ENCODE measurements around the gene LPAR2.
"Not testable (repeated sequence)": the region's sequence is repeated elsewhere in the genome, so short reads cannot be mapped to it uniquely, and the experiment has no call there.

The LPAR2 gene

DNA sequence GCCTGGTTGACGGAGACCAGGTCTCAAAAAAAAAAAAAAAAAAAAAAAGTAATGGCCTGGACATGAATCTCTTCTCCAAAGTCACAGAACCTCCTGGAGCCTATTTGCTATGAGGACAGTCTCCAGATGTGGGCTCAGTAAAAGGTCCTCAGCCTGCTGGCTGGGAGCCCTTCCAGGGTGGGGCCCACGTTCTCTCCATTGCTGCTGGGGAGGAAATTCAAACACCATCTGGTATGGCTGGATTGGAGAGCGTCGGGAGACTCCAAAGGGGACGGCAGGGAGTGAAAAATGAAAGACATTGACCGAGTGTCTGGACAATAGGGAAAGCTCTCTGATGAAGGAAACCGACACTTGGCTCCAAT lies 8.2 kb downstream of the LPAR2 start:
- no peak for DNase-seq (ENCODE audit: low read depth)
- TF ChIP-seq, protein P1, sequence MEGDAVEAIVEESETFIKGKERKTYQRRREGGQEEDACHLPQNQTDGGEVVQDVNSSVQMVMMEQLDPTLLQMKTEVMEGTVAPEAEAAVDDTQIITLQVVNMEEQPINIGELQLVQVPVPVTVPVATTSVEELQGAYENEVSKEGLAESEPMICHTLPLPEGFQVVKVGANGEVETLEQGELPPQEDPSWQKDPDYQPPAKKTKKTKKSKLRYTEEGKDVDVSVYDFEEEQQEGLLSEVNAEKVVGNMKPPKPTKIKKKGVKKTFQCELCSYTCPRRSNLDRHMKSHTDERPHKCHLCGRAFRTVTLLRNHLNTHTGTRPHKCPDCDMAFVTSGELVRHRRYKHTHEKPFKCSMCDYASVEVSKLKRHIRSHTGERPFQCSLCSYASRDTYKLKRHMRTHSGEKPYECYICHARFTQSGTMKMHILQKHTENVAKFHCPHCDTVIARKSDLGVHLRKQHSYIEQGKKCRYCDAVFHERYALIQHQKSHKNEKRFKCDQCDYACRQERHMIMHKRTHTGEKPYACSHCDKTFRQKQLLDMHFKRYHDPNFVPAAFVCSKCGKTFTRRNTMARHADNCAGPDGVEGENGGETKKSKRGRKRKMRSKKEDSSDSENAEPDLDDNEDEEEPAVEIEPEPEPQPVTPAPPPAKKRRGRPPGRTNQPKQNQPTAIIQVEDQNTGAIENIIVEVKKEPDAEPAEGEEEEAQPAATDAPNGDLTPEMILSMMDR (IDR thresholded peaks at IDR 0.05; ENCODE audit: insufficient read depth, low read depth, low read length, missing control alignments): no peak
- no peak overlapping the region for H3K4me3 ChIP-seq (ENCODE audit: low read depth, low read length)

DNA sequence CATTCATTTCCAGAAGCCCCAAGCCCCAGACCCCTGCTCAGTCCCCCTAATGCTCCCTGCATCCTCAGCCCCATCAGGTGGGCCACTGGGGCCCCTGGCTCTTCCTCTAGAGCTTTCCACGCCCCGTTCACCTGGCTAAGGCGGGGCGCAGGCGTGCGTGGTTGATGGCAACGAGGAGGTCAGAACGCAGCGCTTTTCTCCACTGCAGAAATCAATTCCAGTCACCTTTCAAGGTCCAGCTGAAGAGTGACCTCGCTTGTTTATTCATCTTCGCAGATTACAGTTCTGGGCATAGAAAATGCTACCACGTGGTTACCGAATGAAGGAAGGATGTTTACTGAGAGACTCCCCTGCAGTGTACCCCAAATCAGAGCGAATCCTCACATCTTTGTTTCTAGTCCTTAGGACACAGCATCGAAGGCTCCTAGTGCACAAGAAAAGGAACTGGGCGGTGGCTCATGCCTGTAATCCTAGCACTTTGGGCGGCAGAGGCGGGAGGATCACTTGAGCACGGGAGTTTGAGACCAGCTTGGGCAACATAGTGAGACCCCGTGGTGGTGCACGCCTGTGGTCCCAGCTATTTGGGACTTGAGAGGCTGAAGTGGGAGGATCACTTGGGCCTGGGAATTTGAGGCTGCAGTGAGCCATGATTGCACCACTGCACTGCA lies 8.7 kb downstream of the LPAR2 start:
- no peak for DNase-seq (ENCODE audit: low read depth)
- TF ChIP-seq, protein P1 (IDR thresholded peaks at IDR 0.05; ENCODE audit: insufficient read depth, low read depth, low read length, missing control alignments): no peak
- H3K4me3 ChIP-seq (ENCODE audit: low read depth, low read length): peak overlapping the region; percentile 35; the same call in 1 of the 2 replicates

DNA sequence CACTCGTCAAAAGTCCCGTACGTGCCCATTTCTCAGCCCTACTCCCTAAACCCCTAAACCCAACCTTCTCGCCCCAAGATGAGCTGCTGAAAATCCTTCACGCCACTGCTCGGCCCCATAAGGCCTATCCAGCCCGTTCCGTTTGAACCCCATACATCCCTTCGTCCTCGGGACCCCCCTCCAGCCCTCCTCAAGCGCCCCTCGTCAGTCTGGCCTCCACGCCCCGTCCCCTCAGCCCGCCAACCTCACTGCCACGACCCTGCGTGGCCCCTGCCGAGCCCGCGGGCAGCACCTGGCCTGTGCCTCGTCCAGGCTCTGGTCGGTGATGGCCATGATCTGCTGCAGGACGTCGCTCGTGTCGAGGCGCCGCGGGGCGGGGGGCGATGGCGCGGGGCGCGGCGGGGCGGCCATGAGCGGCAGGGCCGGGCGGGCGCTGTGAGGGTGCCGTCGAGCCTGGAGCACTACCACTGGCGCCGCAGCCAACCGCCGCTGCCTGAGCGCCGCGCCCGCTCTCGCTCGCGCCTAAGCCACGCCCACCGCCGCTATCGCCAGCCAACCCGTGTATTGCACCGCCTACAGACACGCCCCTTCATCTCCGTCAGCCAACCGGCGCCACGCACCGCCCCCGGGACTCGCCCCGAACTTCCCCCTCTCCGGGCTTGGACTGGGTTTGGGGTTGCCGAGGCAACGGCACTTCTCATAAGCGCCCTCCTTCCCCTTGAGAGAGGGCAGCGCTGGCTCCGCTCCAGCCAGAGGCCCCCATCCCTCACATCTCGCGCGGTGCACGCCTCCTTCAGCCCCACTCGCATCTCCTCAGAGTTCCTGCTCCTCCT lies 9.6 kb downstream of the LPAR2 start, which contains the start of gene PBX4:
PBX4 (minus strand) TSS at position 469 of the 833 bp plus-strand sequence; CDS start at position 411, 58 bp downstream.
- DNase-seq (ENCODE audit: low read depth): peak; percentile 98
- TF ChIP-seq, protein P1 (IDR thresholded peaks at IDR 0.05; ENCODE audit: insufficient read depth, low read depth, low read length, missing control alignments): no peak
- peak within 1 kb of the TSS; percentile 64 for H3K4me3 ChIP-seq (ENCODE audit: low read depth, low read length)

DNA sequence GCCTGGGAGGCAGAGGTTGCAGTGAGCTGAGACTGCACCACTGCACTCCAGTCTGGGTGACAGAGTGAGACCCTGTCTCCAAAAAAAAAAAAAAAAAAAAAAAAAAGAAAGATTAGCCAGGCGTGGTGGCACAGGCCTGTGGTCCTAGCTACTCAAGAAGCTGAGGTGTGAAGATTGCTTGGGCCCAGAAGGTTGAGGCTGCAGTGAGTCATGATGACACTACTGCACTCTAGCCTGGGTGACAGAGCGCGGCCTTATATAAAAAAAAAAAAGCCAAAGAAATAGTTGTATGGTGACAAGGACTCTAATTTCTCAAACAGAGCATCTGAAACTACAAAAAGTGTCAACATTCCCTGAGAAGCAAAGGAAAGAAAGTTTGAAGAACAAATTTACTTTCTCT lies 12.9 kb downstream of the LPAR2 start:
- TF ChIP-seq, protein P1 (IDR thresholded peaks at IDR 0.05; ENCODE audit: insufficient read depth, low read depth, low read length, missing control alignments): no peak
- no peak overlapping the region for H3K4me3 ChIP-seq (ENCODE audit: low read depth, low read length)
- no peak for DNase-seq (ENCODE audit: low read depth)

DNA sequence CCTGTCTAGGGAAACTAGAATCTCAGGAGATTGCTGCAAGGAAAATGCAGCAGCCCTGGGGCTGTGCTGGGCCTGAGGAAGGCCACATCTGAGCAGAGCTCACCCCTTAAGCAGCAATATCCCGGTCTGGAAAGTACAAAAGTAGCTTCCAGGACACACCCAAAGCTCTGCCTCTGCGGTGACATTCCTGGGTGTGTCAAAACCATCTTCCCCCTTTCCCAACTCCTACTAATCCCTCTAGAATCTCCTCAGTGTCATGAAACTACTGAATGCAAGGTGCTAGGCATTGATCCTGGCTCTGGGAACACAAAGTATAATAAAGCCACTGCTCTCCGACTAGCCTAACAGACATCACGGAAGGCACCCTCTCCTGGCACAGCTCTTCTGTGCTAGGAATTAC lies 14.5 kb downstream of the LPAR2 start:
- TF ChIP-seq, protein P1 (IDR thresholded peaks at IDR 0.05; ENCODE audit: insufficient read depth, low read depth, low read length, missing control alignments): no peak
- no peak overlapping the region for H3K4me3 ChIP-seq (ENCODE audit: low read depth, low read length)

DNA sequence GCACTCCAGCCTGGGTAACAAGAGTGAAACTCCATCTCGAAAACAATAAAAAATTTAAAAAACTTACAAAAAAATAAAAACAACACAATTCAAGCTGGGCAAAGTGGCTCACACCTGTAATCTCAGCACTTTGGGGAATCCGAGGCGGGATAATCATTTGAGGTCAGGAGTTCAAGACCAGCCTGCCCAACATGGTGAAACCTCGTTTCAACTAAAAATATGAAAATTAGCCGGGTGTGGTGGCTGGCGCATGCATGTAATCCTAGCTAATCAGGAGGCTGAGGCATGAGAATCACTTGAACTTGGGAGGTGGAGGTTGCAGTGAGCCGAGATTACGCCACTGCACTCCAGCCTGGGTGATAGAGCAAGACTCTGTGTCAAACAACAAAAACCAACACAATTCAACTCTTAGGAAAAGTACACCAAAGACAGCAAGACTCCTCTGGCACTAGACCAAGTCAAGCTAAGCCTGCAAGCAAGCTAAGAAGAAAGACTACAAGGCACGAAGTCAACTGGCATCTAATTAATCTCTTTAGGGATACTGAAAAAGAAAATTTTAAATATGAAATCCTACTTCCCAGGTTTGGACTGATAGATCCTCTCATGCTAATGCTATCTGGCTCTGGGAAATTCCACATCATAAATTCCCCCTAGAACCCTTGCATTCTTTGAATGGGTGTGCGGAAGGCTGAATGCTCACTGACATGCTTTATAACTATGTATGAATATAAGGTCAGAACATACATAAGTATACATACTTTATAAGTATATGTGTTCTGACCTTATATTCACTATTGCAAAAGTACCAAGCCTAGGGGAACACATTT lies 17.4 kb downstream of the LPAR2 start:
- no peak for DNase-seq (ENCODE audit: low read depth)
- no peak overlapping the region for H3K4me3 ChIP-seq (ENCODE audit: low read depth, low read length)
- TF ChIP-seq, protein P1 (IDR thresholded peaks at IDR 0.05; ENCODE audit: insufficient read depth, low read depth, low read length, missing control alignments): no peak

More for the DNA sequence above, 14.5 kb downstream of the LPAR2 start:
- DNase-seq (ENCODE audit: low read depth): no peak

DNA sequence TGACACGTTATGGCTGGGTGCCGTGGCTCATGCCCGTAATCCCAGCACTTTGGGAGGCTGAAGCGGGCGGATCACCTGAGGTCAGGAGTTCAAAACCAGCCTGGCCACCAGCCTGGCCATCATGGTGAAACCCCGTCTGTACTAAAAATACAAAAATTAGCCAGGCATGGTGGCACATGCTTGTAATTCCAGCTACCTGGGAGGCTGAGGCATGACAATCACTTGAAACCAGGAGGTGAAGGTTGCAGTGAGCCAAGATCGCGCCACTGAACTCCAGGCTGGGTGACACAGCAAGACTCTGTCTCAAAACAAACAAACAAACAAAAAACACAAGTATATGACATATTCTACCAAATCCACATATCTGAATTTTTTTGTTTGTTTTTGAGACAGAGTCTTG lies 21.3 kb downstream of the LPAR2 start:
- not testable (repeated sequence) for DNase-seq (ENCODE audit: low read depth); H3K4me3 ChIP-seq (ENCODE audit: low read depth, low read length)

Measured in GM12865 (cell line).